A549 (cell line): ENCODE measurements around the gene PLEKHA6.

ENCODE experiments used
- CHD2 ChIP-seq: fragments of 150-350 bp; IDR thresholded peaks from 2 replicates; pipeline ENCODE4 v1.6.1; 2014; ENCODE audit warnings: low read length; ENCODE audit not compliant: partially characterized antibody
- CTCF ChIP-seq: fragments of >200 bp; sonication (Bioruptor Twin); formaldehyde crosslinking; IDR thresholded peaks from 3 replicates; pipeline ENCODE4 v1.5.1; 2016
- EP300 ChIP-seq, 2 experiments: fragments of >200 bp; sonication (Bioruptor Twin); formaldehyde crosslinking; IDR thresholded peaks; 2 replicates in 1 of 2; 3 replicates in 1 of 2; pipeline ENCODE4 v1.6.1; 2016 to 2017
- KDM5A ChIP-seq: fragments of 200-600 bp; sonication (generic); IDR thresholded peaks from 2 replicates; pipeline ENCODE4 v1.6.1; 2016; ENCODE audit warnings: antibody characterized with exemption, mild to moderate bottlenecking
- PHF8 ChIP-seq: fragments of 200-600 bp; sonication (generic); IDR thresholded peaks from 2 replicates; pipeline ENCODE4 v1.6.1; 2016; ENCODE audit warnings: low read depth, mild to moderate bottlenecking, antibody characterized with exemption, moderate library complexity, borderline replicate concordance
- POLR2A ChIP-seq: IDR thresholded peaks from 2 replicates; pipeline ENCODE4 v1.6.1; 2012; ENCODE audit warnings: mild to moderate bottlenecking, low read length
- RAD21 ChIP-seq, 2 experiments: fragments of >200 bp in 1 of 2; sonication (Bioruptor Twin) in 1 of 2; formaldehyde crosslinking in 1 of 2; IDR thresholded peaks in 1 of 2; conservative IDR thresholded peaks in 1 of 2; 2 replicates in 1 of 2; 3 replicates in 1 of 2; pipeline ENCODE4 v1.6.1; 2012 to 2018; ENCODE audit warnings: inconsistent platforms in 1 of 2
- RFX5 ChIP-seq: fragments of 450-650 bp; IDR thresholded peaks from 2 replicates; pipeline ENCODE4 v1.7.1; 2014; ENCODE audit warnings: antibody characterized with exemption, mild to moderate bottlenecking, moderate library complexity
- USF2 ChIP-seq: fragments of 450-650 bp; IDR thresholded peaks from 2 replicates; pipeline ENCODE4 v1.6.1; 2014; ENCODE audit warnings: antibody characterized with exemption
- ZNF302 ChIP-seq: fragments of 250-450 bp; sonication (Bioruptor Pico); IDR thresholded peaks from 2 replicates; pipeline ENCODE4 v1.9.0; 2021; ENCODE audit warnings: inconsistent platforms, mild to moderate bottlenecking, moderate library complexity
- ZSCAN20 ChIP-seq: fragments of 250-450 bp; sonication (Bioruptor Pico); IDR thresholded peaks from 2 replicates; pipeline ENCODE4 v1.8.0; 2022; ENCODE audit warnings: mild to moderate bottlenecking, moderate library complexity
- TF ChIP-seq, protein P1 (sequence below): fragments of 200-600 bp; sonication (generic); IDR thresholded peaks from 2 replicates; pipeline ENCODE4 v1.6.1; 2016; ENCODE audit warnings: antibody characterized with exemption, mild to moderate bottlenecking, moderate library complexity

DNA sequence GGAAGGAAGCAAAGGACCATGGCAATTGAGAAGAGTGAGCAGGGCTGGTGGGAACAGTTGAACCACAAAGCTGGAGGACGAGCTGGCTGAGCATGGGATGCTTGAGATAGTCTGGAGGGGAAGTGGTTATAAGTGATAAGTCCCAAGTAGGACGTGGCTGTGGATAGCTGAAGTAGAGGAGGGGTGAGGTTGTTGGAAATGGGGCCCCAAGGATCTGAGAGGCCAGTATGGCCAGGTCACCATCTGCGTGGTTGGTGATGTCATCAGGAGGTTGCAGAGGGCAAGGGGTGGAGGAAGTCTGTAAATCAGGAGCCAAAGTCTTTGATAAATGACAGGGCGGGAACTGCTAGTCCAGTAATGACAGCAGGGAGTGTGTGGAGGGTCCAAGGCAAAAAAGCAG lies 182.6 kb downstream of the PLEKHA6 start:
- TF ChIP-seq CTCF (no peak), CHD2 (no peak), ZNF302 (CRISPR knock-in tag) (no peak), ZSCAN20 (CRISPR knock-in tag) (no peak), PHF8 (no peak), KDM5A (no peak), POLR2A (no peak), EP300 (IDR thresholded peaks at IDR 0.05) (no peak), RFX5 (no peak), USF2 (no peak), RAD21 (conservative IDR thresholded peaks at IDR 0.05 in 1 of 2, IDR thresholded peaks at IDR 0.05 in 1 of 2) (no peak)
- TF ChIP-seq, protein P1, sequence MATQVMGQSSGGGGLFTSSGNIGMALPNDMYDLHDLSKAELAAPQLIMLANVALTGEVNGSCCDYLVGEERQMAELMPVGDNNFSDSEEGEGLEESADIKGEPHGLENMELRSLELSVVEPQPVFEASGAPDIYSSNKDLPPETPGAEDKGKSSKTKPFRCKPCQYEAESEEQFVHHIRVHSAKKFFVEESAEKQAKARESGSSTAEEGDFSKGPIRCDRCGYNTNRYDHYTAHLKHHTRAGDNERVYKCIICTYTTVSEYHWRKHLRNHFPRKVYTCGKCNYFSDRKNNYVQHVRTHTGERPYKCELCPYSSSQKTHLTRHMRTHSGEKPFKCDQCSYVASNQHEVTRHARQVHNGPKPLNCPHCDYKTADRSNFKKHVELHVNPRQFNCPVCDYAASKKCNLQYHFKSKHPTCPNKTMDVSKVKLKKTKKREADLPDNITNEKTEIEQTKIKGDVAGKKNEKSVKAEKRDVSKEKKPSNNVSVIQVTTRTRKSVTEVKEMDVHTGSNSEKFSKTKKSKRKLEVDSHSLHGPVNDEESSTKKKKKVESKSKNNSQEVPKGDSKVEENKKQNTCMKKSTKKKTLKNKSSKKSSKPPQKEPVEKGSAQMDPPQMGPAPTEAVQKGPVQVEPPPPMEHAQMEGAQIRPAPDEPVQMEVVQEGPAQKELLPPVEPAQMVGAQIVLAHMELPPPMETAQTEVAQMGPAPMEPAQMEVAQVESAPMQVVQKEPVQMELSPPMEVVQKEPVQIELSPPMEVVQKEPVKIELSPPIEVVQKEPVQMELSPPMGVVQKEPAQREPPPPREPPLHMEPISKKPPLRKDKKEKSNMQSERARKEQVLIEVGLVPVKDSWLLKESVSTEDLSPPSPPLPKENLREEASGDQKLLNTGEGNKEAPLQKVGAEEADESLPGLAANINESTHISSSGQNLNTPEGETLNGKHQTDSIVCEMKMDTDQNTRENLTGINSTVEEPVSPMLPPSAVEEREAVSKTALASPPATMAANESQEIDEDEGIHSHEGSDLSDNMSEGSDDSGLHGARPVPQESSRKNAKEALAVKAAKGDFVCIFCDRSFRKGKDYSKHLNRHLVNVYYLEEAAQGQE = no peak
